Stimulated activated CD4-positive, alpha-beta T cell treated with anti-CD3 and anti-CD28 coated beads, TNF-alpha, amount 100 ng/mL, for 48 hours (primary cell): Measurements from ENCODE around the gene CCM2L.

Experiments used
- DNase-seq, 3 donors: peaks; one replicate each; pipeline ENCODE4 v3.0.0-alpha.2; 2020; ENCODE audit warnings: low read depth in 3 of 3

CCM2L gene

DNA sequence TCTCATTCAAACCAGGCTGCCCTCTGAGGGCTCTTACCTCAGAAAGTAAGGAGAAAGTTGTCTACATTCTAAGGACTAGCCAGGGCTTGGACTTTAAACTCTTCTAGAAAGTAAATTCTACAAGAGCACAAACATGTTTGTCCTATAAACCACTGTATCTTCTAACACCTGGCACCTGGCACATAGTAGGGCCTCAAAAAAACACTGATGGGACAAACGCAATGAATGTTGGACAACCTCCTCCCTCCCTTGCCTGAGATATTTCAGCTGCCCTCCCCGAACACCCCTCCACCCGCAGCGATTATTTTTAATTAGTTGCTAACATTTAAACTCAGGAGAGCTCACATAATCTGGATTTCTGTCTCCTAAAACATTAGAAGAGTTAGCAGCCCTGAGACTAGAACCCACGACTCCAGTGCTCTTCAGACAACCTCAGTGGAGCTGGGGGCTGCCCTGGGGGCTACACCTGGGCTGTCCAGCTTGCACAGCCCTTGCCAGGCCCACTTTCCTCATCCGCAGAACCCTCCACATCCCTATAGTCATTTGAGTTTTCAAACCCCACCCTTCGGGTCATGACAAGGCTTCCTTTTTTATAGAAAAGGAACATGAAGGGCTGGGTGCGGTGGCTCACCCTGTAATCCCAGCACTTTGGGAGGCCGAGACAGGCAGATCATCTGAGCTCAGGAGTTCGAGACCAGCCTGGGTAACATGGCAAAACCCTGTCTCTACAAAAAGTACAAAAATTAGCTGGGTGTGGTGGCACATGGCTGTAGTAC, 46.7 kb downstream of the CCM2L start:
- no peak for DNase-seq

DNA sequence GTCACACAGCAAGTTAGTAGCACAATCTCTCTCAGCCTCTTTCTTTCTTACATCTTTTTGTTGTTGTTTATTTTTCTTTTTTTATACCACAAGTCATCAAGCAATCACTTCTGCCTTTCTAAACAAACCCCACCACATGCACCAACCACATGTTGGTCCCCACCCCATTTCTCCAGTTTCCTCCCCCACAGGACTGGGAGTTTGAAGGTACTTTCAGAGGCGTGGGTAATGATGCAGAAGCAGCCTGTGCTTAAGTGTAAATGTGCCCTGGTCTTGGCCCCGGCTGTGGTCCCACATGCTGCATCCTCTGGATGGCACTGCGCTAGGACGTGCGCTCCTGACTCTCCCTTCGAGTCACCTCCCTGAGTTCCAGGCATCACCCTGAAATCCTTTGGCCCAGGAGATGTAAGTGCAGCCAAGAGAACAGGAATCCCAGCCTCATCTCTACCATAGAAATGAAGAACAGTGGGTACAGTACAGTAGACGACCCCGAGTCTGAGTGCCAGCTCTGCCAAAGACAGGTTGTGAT, 47.5 kb downstream of the CCM2L start:
- no peak for DNase-seq

DNA sequence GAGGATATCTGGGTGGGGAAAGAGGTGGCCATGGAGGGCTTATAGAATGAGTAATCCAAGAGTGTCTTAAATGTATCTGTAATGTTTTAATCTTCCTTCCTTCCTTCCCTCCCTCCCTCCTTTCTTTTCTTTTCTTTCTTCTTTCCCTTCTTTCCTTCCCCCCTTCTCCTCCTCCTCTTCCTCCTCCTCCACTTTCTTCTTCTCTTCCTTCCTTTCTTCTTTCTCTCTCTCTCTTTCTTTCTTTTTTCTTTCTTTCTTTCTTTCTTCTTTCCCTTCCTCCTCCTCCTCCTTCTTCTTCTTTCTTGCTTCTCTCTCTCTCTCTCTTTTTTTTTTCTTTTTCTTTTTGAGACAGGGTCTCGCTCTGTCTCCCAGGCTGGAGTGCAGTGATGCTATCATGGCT, 49.0 kb downstream of the CCM2L start:
- DNase-seq = no peak

DNA sequence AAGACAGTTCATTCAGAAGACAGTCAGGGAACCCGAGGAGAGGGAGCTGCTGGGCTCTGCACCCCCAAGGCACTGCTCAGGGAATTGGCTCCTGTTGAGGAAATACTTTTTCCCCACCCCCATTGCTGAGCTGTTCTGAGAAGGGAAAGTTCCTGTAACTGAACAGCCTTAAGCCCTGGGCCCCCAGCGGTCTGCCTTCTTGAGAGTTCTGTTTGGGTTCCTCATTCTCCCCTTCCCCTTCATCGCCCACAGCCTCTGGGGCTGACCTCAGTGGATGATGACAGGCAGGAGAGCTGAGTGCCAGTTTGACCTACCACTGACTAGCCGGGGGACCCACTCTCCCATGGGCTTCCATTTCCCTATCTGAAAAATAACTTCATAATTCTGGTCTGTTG, 52.5 kb downstream of the CCM2L start:
- DNase-seq = no peak

DNA sequence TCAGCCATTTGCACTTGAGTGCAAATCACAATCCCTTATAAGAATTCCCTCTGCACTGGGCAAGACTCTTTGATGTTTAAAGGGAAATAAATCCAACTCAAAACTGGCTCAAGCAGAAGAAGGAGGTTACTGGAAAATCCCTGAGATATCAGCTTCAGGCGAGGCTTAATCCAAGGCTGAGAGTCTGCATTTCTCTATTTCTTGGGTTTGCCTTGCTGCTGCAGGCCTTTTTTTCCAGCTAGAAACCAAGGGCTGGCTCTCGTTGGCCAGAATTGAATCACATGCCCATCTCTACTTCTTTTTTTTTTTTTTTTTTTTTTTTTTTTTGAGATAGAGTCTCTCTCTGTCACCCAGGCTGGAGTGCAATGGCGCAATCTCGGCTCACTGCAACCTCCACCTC, 53.5 kb downstream of the CCM2L start:
- DNase-seq = no peak

DNA sequence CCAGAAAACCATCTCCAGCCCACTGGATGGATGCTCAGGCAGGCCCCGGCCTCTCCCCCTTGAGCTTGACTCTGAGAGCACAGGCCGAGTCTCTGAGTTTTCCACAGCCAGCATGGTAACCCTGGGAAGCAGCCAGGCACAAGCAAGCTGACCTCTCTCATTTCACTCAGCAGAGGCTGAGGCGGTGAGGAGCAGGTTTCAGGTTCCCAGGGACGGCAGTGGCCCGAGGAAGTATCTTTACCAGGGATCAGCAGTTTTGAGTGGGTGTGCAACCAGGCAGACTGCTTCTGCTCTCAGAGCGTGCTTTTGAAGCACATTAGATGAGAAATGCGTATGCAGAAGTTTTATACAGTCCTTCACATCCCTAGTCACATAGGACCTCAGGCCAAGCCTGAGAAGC, 54.4 kb downstream of the CCM2L start:
- DNase-seq = no peak

DNA sequence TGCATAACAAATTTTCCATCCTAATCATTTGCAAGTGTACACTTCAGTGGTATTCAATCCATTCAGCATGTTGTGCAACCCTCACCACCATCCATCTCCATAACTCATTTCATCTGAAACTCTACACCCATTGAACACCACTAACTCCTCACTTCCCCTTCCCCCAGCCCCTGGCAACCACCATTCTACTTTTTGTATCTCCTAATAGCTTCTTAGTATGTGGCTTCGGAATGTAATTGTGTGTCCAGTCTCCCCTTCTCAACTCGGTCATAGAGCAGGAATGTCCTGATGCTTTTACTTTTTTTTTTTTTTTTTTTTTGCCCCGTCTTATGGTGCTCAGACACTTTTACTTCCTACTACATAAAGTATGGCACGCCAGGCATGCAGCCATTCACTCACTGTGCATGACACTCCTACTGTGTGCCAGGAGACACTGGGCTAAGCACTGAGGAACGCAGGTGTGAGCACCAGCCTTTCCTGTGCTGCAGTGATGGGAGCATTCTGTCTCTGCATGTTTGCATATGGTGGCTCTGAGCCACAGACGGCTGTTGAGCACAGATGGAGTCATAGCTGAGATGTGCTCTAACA, 57.1 kb downstream of the CCM2L start:
- DNase-seq = no peak

DNA sequence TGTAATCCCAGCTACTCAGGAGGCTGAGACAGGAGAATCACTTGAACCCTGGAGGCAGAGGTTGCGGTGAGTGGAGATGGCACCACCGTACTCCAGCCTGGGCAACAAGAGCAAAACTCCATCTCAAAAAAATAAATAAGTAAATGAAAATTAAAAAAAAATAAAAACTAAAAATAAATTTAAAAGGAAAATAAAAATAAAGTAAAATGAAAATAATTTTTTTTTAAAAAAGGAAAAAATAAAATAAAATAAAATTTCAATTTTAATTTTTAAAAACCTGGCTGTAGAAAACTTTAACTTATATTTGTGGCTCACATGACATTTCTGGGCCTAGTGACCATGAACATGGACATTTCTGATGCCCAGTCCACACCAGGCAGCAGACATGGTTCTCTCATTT, 57.9 kb downstream of the CCM2L start:
- no peak for DNase-seq

DNA sequence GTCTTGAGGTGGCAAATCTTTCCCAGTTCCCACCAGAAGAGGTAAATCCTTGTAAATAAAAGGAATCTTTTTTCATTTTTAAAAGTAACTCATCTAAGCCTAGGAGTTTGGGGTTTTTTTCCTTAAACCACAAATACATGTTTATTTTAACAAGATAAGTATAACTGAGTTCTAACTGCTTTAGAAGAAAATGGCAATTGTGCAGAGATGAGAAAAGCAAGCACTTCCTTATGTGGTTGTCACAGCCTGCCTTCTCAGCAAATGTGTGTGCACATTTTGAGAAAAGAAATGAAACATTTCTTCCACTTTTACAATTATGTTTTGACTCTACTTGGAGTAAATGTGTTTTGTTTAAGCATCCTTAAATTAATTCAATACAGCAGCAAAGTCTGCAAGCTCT, 59.5 kb downstream of the CCM2L start:
- DNase-seq = no peak

DNA sequence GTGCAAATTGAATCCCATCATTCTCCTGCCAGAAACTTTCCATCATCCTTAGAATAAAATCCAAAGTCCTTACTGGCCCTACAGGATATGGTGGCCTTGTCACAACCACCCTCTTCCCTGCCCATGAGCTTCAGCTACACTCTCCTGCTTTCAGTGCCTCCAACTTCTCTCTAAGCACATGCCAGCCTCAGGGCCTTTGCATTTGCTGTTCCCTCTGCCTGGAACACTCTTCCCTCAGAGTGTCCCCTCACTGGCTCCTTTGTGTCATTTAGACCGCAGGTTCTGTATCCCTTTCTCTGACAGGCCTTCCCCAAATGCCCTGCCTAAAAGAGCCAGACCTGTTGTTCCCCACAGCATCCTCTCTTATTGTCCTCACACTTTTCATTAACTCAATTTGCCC, 60.0 kb downstream of the CCM2L start:
- no peak for DNase-seq

DNA sequence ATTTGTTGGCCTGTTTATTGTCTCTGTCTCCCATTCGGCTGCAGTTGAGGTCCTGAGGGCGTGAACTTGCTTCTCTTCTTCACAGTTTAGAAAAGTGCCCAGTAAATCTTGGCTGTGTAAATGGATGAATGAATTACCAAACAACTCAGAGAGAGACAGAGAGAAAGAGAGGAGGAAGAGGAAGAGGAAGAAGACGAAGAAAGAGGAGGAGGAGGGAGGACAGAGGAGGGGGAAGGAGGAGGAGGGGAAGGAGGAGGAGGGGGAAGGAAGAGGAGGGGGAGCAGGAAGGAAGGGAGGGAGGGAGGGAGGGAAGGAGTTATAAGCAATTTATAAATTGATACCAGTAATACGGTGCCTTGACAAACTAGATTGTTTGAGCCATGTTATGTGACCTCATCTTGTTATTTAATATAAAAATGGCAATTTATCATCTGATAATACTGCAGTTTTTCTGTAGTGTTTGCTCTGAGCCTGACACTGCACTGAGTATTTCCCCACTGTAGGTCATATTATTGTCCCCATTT, 60.5 kb downstream of the CCM2L start:
- DNase-seq = no peak

DNA sequence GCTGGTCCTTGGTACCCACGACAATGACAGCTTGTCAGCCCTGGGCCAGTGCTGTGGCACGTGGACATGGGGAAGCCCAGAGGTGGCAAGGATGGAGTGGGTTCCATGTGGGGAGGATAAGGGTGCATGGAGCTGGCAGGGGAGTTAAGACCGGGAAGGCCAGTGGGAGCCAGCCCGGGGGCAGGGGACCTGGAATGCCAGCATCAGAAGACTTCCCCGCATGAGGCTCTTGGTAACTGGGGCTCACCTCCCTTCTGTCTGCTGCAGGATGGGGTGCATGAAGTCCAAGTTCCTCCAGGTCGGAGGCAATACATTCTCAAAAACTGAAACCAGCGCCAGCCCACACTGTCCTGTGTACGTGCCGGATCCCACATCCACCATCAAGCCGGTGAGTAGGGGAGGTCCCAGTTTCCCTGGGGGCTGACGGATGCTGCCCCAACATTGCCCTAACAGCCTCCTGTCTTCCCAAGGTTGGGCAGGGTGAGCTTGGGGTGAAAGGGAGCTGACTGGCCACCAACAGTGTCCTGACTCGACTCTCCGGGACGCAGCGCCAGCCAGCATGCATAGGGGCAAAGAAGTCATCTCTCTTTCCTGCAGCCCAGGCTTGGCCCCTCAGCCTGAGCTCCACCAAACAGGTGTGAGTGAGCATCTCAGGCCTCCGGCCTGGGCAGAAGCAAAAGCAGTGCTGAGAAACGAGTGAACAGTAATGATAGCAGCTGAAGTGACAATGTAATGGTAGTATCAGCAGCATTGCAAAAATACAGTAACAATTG, 61.3 kb downstream of the CCM2L start:
- no peak for DNase-seq

DNA sequence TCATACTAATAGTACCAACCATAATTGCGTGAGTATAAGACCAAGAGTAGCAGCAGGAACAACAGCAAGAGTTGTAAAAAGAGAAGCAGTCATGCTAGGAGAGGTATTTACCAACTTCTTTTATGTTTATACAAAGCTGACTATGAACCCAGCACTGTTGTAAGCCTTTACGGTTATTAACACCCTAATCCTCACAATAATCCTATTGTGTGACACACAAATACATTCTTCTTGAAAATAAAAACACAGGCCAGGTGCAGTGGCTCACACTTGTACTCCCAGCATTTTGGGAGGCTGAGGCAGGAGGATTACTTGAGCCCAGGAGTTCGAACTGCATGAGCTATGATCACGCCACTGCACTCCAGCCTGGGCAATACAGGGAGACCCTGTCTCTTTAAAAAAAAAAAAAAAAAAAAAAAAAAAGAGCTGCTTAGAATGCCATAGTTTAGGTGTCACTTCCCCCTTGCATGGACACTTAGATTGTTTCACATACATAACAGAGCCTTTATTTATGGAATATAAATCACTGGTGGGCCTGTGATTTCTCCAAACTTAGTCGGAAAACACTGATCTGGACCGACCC, 62.0 kb downstream of the CCM2L start:
- DNase-seq = no peak

DNA sequence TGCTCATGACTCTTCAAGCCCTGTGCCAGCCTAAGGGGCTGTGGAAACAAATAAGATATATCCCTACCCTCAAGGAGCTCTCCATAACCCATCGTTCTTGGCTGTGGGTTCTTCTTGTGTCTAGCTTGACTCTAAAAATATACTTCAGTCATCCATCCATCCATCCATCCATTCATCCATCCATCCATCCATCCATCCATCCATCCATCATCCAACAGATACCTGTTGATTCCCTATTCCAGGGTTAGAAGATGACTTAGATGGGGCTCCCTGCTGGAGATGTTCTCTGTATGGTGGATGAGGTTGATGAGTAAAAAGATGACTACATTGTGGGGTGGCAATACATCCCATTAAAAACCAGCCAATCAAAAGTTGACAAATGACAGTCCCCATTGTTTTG, 65.3 kb downstream of the CCM2L start:
- DNase-seq = no peak

DNA sequence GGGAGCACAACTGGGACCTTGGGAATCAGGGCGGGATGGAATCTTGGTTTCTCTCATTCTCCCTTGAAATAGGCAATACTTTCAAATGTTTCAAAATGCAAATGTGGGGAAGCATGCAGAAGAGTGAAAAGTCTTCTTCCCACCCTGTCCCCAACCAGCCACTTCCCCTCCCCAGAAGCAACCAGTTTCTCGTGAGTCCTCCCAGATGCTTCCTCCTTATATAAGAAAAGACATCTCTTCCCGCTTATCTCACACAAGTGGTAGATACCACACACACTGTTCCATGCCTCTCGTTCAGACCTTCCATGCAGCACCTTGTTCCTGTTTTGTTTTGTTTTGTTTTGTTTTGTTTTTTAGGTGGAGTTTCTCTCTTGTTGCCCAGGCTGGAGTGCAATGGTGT, 67.0 kb downstream of the CCM2L start:
- no peak for DNase-seq

DNA sequence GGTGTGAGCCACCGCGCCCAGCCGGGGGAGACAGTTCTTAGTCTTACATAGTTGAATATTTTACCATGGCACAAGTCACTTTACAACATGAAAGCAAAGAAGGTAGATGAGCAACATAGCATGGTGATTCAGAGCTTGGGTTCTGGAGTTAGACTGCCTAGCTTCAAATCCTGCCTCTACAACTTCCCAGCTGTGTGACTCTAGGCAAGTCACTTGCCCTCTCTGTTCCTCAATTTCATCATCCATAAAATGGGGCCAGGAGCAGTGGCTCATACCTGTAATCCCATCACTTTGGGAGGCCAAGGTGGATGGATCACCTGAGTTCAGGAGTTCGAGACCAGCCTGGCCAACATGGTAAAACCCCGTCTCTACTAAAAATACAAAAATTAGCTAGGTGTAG, 68.1 kb downstream of the CCM2L start:
- no peak for DNase-seq

DNA sequence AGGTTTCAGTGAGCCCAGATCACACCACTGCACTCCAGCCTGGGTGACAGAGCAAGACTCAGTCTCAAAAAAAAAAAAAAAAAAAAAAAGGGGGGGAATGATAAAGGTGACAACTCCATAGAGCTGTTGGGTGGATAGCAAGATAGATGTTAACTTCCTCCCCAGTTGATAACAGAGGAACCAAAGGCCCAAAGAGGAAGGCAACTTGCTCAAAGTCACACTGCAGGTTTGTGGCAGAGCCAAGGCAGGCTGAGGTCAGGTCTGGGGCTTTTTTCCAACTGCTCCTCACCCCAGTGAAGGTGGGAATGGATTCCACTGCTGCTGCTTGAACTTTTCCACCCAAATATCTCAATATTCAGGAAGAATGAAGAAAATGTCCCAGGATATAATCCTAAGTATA, 68.6 kb downstream of the CCM2L start:
- DNase-seq = no peak

DNA sequence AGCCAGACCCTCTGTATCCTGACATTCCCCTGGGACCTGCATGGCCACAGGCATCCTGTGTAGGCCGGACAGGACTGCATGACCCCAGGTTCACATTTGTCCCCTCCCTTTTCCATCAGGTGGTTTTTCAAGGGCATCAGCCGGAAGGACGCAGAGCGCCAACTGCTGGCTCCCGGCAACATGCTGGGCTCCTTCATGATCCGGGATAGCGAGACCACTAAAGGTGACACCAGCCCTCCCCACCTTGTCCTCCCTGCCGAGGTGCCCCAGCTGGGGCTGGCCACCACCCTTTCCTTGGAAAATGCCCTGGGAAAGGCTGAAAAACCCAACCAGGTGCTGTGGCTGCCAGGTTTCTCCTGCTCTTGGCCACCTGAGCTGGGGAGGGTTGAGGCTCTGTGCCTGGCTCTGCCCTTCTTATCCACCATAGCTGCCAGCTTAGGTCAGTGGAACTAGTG, 69.4 kb downstream of the CCM2L start:
- no peak for DNase-seq

DNA sequence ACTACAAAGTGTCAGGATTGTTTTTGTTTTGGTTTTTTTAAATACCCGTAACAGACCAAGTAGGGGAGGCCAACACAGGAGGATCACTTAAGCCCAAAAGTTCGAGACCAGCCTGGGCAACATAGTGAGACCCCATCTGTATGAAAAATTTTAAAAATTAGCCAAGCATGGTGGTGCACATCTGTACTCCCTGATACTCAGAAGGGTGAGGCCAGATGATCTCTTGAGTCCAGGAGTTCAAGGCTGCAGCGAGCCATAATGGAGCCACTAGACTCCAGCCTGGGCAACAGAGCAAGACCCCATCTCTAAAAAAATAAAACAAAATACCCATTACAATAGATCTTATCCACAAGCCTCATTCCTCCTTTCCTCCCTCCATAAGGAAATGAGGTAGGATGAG, 70.5 kb downstream of the CCM2L start:
- no peak for DNase-seq
